Left ventricle myocardium inferior (tissue), 1 donor: ENCODE measurements around the gene BID. TPM values are rescaled to one million over a fixed set of nuclear protein-coding genes. Genes with fewer than 3 reads are reported as not detected.
A peak's percentile ranks its signal among the peaks of the same experiment; 100 is the strongest.
"Not testable (repeated sequence)": the region's sequence is repeated elsewhere in the genome, so short reads cannot be mapped to it uniquely, and the experiment has no call there.

Experiments
- DNase-seq: peaks from one replicate; pipeline ENCODE4 v3.0.0-alpha.2; 2020
- H3K27ac ChIP-seq: fragments of 200-600 bp; replicated peaks from 2 replicates; pipeline ENCODE4 v1.8.0; 2021
- H3K27me3 ChIP-seq: fragments of 200-600 bp; 2 replicates; pipeline ENCODE4 v1.8.0; 2021; ENCODE audit warnings: low read depth
- H3K36me3 ChIP-seq: fragments of 200-600 bp; 2 replicates; pipeline ENCODE4 v1.8.0; 2021
- H3K4me1 ChIP-seq: fragments of 200-600 bp; 2 replicates; pipeline ENCODE4 v1.8.0; 2021
- H3K4me3 ChIP-seq: fragments of 200-600 bp; 2 replicates; pipeline ENCODE4 v1.8.0; 2021; ENCODE audit warnings: mild to moderate bottlenecking, moderate library complexity
- H3K9me3 ChIP-seq: fragments of 200-600 bp; replicated peaks from 2 replicates; pipeline ENCODE4 v1.8.0; 2021
- intact Hi-C: fragments of 100-400 bp; cut with micrococcal nuclease; formaldehyde crosslinking; loops from one replicate; pipeline ENCODE4 v1.11.0; 2022
- total RNA-seq: library from RNA; stranded (reverse); fragmentation: NEBNext Ultra II Directional; extraction: Animal tissue kit (Norgen Biotek cat#: 25700); gene quantifications from one replicate; pipeline ENCODE4 v1.2.1, GENCODE V29; 2021
- TF ChIP-seq, protein P1 (sequence below): fragments of 200-600 bp; IDR thresholded peaks from 2 replicates; pipeline ENCODE4 v1.8.0; 2021; ENCODE audit warnings: antibody characterized with exemption, mild to moderate bottlenecking, borderline replicate concordance
- donor health status: DM: no; HTN: yes; CAD: no; lungs with severe emphysema.

BID gene
- total RNA-seq, 1 donor from 2014 or later = 14.5 TPM

DNA sequence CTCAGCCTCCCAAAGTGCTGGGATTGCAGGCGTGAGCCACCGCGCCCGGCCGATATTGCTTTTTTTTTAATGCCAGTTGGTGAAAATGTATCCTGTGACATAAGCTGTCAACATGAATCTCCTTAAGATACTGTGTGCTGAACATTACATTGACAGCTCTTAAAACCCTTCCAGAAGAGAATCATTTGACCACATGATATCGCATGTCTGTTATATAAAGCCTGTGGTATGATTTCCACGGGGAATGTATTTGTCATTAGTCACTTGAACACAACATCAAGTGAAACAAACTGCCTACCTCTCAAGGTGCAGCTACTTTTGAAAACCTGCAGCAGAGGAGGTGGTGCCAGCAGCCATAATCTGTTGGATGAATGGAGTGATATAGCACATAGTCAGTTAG lies 68.7 kb downstream of the BID start:
- peaks cover 32% of the 10 kb centered on the region for H3K4me1 ChIP-seq
- no peak overlapping the region for H3K4me3 ChIP-seq
- TF ChIP-seq, protein P1, sequence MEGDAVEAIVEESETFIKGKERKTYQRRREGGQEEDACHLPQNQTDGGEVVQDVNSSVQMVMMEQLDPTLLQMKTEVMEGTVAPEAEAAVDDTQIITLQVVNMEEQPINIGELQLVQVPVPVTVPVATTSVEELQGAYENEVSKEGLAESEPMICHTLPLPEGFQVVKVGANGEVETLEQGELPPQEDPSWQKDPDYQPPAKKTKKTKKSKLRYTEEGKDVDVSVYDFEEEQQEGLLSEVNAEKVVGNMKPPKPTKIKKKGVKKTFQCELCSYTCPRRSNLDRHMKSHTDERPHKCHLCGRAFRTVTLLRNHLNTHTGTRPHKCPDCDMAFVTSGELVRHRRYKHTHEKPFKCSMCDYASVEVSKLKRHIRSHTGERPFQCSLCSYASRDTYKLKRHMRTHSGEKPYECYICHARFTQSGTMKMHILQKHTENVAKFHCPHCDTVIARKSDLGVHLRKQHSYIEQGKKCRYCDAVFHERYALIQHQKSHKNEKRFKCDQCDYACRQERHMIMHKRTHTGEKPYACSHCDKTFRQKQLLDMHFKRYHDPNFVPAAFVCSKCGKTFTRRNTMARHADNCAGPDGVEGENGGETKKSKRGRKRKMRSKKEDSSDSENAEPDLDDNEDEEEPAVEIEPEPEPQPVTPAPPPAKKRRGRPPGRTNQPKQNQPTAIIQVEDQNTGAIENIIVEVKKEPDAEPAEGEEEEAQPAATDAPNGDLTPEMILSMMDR = no peak
- DNase-seq = no peak
- H3K27me3 ChIP-seq = no peaks in the 10 kb centered on the region
- peak overlapping the region; percentile 79 for H3K27ac ChIP-seq
- peaks cover 47% of the 10 kb centered on the region for H3K36me3 ChIP-seq
- H3K9me3 ChIP-seq = no peaks in the 10 kb centered on the region
- intact Hi-C loops = no loop called here

DNA sequence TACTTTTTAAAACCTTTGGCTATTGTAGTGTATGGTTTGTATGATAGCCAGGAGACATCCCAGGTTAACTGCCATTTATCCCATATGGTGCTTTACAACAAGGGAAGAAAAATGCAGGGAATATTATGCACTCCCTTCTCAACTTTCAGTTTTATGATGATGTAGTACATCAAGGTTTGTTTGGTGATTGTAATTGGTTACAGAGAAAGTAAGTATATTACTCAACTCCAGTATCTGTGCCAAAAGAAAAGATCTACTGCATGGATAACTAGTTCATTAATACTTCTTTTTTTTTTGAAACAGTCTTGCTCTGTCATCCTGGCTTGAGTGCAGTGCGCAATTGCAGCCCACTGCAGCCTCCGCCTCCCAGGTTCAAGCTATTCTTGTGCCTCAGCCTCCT lies 70.5 kb downstream of the BID start:
- H3K27ac ChIP-seq = no peak overlapping the region
- no peak overlapping the region for H3K4me3 ChIP-seq
- H3K27me3 ChIP-seq = no peaks in the 10 kb centered on the region
- H3K4me1 ChIP-seq = peaks cover 32% of the 10 kb centered on the region
- peaks cover 39% of the 10 kb centered on the region for H3K36me3 ChIP-seq
- no peak for DNase-seq
- TF ChIP-seq, protein P1 = no peak
- intact Hi-C loops = no loop called here
- no peaks in the 10 kb centered on the region for H3K9me3 ChIP-seq

DNA sequence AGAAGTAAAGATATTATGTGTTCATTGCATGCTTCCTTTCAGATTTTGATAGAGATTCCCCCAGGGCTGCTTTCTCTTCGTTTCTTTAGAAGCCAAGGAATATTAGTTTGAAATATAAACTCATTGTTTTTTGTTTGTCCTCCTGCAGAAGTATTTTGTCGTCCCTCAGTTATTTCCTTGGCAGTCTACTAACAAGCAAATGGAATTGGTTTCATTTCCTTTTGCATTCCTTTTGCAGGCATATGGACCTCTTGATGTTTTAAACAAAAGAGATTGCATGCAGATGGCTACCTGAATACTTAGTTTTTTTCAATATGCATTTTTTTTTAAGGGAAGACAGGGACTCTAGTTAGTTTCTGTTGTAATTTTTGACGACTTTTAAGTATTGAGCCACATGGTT lies 73.5 kb downstream of the BID start:
- Histone ChIP-seq H3K9me3 (no peaks in the 10 kb centered on the region), H3K4me3 (no peak overlapping the region), H3K27me3 (no peaks in the 10 kb centered on the region), H3K4me1 (peaks cover 7% of the 10 kb centered on the region), H3K36me3 (peaks cover 39% of the 10 kb centered on the region), H3K27ac (no peak overlapping the region)
- intact Hi-C loops = no loop called here
- DNase-seq = no peak
- TF ChIP-seq, protein P1 = no peak

DNA sequence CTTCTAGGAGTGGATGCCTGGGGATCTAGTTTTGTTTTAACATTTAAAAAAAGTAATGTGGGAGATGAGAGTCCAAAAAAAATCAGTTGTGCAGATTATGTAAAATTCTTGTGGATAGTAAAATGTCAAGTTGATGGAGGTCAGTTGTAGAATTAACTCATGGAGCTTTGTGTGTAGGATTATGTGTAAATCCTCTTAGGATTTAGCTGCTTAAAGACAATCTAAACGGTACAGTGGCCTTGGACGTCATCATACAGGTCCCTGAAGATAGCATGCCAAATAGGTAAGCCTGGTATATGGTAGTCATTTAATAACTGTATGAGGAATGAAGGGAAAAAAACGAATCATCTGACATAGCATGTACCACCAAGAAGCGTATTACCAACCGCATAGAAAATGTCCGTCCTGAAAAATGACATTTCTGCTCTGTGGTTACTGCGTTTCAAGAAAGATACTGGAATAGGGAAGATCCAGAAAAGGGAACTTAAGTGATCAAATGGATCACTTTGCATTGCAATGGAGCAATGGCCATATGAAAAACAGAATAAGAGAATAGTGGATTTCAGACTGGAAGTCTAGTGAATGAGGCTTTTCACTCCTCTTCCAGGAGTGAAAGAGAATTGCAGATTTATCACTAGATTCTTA lies 74.5 kb downstream of the BID start:
- intact Hi-C loops = no loop called here
- Histone ChIP-seq H3K4me1 (peaks cover 6% of the 10 kb centered on the region), H3K36me3 (peaks cover 32% of the 10 kb centered on the region), H3K27me3 (no peaks in the 10 kb centered on the region), H3K27ac (no peak overlapping the region), H3K9me3 (no peaks in the 10 kb centered on the region), H3K4me3 (no peak overlapping the region)
- no peak for DNase-seq
- TF ChIP-seq, protein P1 = no peak

DNA sequence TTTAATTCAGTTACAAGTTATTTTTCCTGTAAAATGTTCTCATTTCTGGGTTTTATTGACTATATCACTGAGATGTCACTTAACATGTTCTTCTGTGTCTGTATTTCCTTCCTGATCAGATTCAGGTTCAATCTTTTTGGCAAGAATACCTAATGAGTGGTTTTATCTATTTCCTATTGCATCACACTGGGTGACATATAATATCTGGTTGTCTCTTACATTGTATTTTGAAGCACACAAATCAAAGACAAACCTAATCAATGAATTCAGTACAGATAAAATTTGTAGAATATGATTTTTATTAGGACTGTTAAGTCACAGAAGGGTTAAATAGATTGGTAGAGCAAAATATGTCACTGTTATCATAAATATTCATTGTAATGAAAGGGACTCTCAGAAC lies 75.3 kb downstream of the BID start:
- H3K4me1 ChIP-seq = peaks cover 14% of the 10 kb centered on the region
- TF ChIP-seq, protein P1 = no peak
- no peak overlapping the region for H3K27ac ChIP-seq
- DNase-seq = no peak
- no peaks in the 10 kb centered on the region for H3K27me3 ChIP-seq
- H3K9me3 ChIP-seq = no peaks in the 10 kb centered on the region
- H3K36me3 ChIP-seq = peaks cover 26% of the 10 kb centered on the region
- intact Hi-C loops = no loop called here
- H3K4me3 ChIP-seq = no peak overlapping the region

DNA sequence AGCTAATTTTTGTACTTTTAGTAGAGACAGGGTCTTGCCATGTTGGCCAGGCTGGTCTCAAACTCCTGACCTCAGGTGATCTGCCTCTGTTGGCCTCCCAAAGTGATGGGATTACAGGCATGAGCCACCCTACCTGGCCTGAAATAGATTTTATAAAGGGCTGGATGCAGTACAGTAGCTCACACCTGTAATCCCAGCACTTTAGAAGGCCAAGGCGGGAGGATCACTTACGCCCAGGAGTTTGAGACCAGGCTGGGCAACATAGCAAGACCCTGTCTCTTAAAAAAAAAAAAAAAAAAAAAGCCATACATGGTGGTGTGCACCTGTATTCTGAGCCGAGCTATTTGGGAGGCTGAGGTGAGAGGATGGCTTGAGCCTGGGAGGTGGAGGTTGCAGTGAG lies 76.0 kb downstream of the BID start:
- H3K4me3 ChIP-seq, DNase-seq, H3K27ac ChIP-seq, H3K9me3 ChIP-seq, intact Hi-C loops, H3K27me3 ChIP-seq: not testable (repeated sequence)
- H3K4me1 ChIP-seq = peaks cover 19% of the 10 kb centered on the region
- H3K36me3 ChIP-seq = peaks cover 20% of the 10 kb centered on the region

DNA sequence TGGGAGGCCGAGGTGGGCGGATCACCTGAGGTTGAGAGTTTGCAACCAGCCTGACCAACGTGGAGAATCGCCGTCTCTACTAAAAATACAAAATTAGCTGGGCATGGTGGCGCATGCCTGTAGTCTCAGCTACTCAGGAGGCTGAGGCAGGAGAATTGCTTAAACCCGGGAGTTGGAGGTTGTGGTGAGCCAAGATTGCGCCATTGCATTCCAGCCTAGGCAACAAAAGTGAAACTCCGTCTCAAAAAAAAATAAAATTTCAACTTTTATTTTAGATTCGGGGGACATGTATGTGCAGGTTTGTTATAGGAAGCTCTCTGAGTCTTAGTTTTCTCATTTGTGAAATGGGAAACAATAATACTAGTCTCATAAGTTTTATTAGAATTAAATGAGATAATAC lies 77.1 kb downstream of the BID start:
- H3K27me3 ChIP-seq, H3K4me3 ChIP-seq, H3K9me3 ChIP-seq, DNase-seq, H3K27ac ChIP-seq, intact Hi-C loops: not testable (repeated sequence)
- H3K4me1 ChIP-seq = peaks cover 25% of the 10 kb centered on the region
- H3K36me3 ChIP-seq = peaks cover 14% of the 10 kb centered on the region
